Fibroblast of the aortic adventitia (primary cell): ENCODE data around the gene MPP3. TPM values are rescaled to one million over a fixed set of nuclear protein-coding genes. Genes with fewer than 3 reads are reported as not detected.
"Not testable (repeated sequence)": the region's sequence is repeated elsewhere in the genome, so short reads cannot be mapped to it uniquely, and the experiment has no call there.

Experiments used
- DNase-seq: peaks from one replicate; pipeline ENCODE4 v3.0.0-alpha.2; 2010; ENCODE audit warnings: low read depth
- H3K4me3 ChIP-seq: 2 replicates; pipeline ENCODE4 v1.5.1; 2011; ENCODE audit warnings: low read depth, mild to moderate bottlenecking, control low read depth, low read length, moderate library complexity
- CTCF ChIP-seq: IDR thresholded peaks from 2 replicates; pipeline ENCODE4 v1.5.1; 2011; ENCODE audit warnings: mild to moderate bottlenecking, low read length, control low read depth, inconsistent platforms; ENCODE audit not compliant: insufficient read depth
- total RNA-seq: library from RNA; depleted of rRNA; stranded (reverse); fragments of >200 nt; gene quantifications from 2 replicates; pipeline ENCODE4 v1.2.3, GENCODE V29; 2012; ENCODE audit warnings: low replicate concordance

MPP3 gene
- total RNA-seq, 1 donor, result 9.6 TPM

DNA sequence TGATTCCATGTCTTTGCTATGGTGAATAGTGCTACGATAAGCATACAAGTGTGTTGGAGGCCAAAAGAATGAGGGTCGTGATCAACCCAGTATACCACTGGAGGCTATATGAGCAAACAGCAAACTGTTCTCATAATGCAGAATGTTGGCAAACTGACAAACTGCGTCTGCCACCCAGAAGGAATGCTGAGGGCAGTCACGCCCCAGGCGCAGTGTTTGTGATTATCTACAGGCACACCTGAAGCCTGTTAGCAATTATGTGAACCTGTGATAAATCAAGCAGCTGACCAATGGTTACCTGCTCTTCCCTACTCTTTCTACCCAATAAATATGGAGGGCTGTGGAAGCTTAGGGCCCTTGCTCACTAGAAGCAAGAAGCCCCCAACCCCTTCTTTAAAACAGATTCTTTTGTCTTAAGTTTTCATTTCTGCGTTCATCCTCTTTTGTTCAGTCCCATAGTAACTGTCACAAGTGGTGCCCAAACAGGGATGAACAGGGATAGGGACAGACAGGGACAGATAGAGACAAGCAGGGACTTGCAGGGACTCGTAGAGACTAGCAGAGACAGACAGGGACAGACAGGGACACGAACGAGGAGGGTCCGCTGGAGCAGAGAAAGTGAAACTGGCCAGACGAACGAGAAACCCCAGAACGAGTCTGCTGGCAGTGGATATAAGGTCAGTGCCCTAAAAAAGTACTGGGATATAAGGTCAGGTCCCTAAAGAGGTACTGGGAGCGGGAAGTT, 39.2 kb upstream of the MPP3 start:
- no peak for DNase-seq
- peak overlapping the region; percentile 37 for H3K4me3 ChIP-seq
- TF ChIP-seq CTCF, result no peak

DNA sequence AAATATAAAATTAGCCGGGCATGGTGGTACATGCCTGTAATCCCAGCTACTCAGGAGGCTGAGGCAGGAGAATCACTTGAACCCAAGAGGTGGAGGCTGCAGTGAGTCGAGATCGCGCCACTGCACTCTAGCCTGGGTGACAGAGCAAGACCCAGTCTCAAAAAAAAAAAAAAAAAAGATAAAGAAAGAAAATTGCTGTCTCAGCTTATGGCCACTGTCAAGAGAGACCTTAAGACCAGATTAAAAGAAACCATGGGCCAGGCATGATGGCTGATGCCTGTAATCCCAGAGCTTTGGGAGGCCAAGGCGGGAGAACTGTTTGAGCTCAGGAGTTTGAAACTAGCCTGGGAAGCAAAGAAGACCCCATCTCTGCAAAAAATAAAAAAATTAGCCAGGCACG, 36.1 kb upstream of the MPP3 start:
- H3K4me3 ChIP-seq, DNase-seq: not testable (repeated sequence)

- TF ChIP-seq CTCF, result no peak
- no peak overlapping the region for H3K4me3 ChIP-seq
- no peak for DNase-seq
Measured at GRCh38 chr17:43868226-43868994, 35.5 kb upstream of the MPP3 start.

- DNase-seq, result no peak
- no peak for TF ChIP-seq CTCF
- no peak overlapping the region for H3K4me3 ChIP-seq
Measured at GRCh38 chr17:43864161-43864984, 31.4 kb upstream of the MPP3 start.

DNA sequence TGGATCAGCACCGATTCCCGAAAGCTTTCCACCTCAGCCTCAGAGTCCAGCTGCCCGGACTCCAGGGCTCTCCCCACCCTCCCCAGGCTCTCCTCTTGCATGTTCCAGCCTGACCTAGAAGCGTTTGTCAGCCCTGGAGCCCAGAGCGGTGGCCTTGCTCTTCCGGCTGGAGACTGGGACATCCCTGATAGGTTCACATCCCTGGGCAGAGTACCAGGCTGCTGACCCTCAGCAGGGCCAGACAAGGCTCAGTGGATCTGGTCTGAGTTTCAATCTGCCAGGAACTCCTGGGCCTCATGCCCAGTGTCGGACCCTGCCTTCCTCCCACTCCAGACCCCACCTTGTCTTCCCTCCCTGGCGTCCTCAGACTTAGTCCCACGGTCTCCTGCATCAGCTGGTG, 29.0 kb upstream of the MPP3 start:
- TF ChIP-seq CTCF, result no peak
- no peak for DNase-seq
- no peak overlapping the region for H3K4me3 ChIP-seq

DNA sequence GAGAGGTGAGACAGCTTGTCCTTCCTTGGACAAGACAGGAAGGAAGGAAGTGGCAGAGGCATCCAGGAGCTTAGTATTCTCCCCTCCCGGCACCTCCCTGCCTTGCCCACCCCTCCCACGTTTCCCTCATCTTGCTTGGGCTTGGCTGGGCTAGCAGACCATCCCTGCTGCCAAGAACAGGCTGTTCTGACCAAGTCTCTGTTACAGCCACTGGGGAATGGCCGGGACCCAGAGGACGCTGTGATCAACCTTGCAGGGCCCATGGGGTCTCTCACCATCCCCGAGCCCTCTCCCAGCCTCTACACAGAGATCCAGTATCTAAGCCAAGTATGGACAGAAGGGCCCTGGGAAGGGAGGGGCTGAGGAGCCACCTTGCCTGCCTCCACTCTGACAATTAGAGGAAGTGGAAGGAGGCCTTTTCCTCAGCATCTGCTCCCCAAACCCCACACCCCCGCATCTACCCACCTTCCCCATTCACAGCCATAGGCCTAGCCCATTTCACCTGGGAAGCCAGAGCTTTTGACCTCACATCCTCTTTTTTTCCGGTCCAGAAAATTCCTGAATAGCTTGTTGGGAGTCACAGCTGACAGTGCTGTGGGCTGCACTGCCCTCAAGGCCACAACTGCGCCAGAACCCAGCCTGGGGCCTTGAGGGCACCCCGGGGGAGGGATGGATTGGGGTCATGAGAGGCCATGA, 28.1 kb upstream of the MPP3 start:
- H3K4me3 ChIP-seq, result no peak overlapping the region
- DNase-seq, result no peak
- TF ChIP-seq CTCF, result no peak
